Right lobe of liver (tissue), 6 donors: ENCODE results near the gene FIGLA. TPM values are rescaled to one million over a fixed set of nuclear protein-coding genes. Genes with fewer than 3 reads are reported as not detected.

Experiments used
- ATAC-seq, 4 donors: fragments of 200-7000 bp; cut with Tn5 transposase; one replicate each; pipeline ENCODE4 v1.9.1; 2020; ENCODE audit warnings: mild to moderate bottlenecking in 4 of 4, moderate library complexity in 4 of 4
- DNase-seq, 3 donors: peaks; one replicate each; pipeline ENCODE4 v3.0.0-alpha.2; 2020
- H3K27ac ChIP-seq, 3 donors: fragments of 200-600 bp; one replicate each; pipeline ENCODE4 v1.8.0; 2022
- H3K27me3 ChIP-seq, 2 donors: fragments of 200-600 bp; one replicate each; pipeline ENCODE4 v1.8.0; 2022
- H3K36me3 ChIP-seq, 4 donors: fragments of 200-600 bp; sonication (generic) in 1 of 4; one replicate each; pipeline versions ENCODE4 v1.5.1 to v1.8.0; 2017 to 2022; ENCODE audit warnings: control low read depth in 1 of 4
- H3K4me1 ChIP-seq, 4 donors: fragments of 200-600 bp; sonication (generic) in 1 of 4; one replicate each; pipeline versions ENCODE4 v1.5.1 to v1.8.0; 2017 to 2022; ENCODE audit warnings: control low read depth in 1 of 4
- H3K4me3 ChIP-seq, 3 donors: fragments of 200-600 bp; one replicate each; pipeline ENCODE4 v1.8.0; 2022
- H3K9me3 ChIP-seq, 4 donors: fragments of 200-600 bp; sonication (generic) in 1 of 4; one replicate each; pipeline versions ENCODE4 v1.5.1 to v1.8.0; 2017 to 2022; ENCODE audit warnings: control low read depth in 1 of 4
- CTCF ChIP-seq, 4 donors: fragments of 200-600 bp in 3 of 4; fragments of 450-650 bp in 1 of 4; IDR thresholded peaks; one replicate each; pipeline versions ENCODE4 v1.5.1 to v1.8.0; 2016 to 2022; ENCODE audit warnings: antibody characterized with exemption in 4 of 4, mild to moderate bottlenecking in 2 of 4
- POLR2A ChIP-seq: fragments of 450-650 bp; IDR thresholded peaks from one replicate; pipeline ENCODE4 v1.6.1; 2017; ENCODE audit warnings: antibody characterized with exemption, mild to moderate bottlenecking
- WGBS: methylation state at CpG from one replicate; pipeline ENCODE4 v1.1.6; 2018; ENCODE audit warnings: low coverage, low lambda C conversion rate; ENCODE audit not compliant: insufficient coverage; ENCODE audit errors: missing lambda C conversion rate; 5-methylcytosine and 5-hydroxymethylcytosine counted together
- intact Hi-C, 2 donors: fragments of 100-400 bp; cut with DNase I; formaldehyde crosslinking; loops; one replicate each; pipeline versions ENCODE4 v1.11.2 to v1.14.1; 2022
- total RNA-seq, 6 experiments: library from RNA; depleted of rRNA in 2 of 6; stranded (reverse); fragments of >200 nt in 2 of 6; fragmentation: NEBNext Ultra II Directional in 3 of 6; extraction: Animal tissue kit (Norgen Biotek cat#: 25700) in 3 of 6; gene quantifications; one replicate each; pipeline versions ENCODE4 v1.1.0 to v1.2.4, GENCODE V29; 2016 to 2023
- donor health status: DM: no; HTN: yes; CAD: no.
- donor health status: DM: no; HTN: no; CAD: no.
- donor health status: DM: no; HTN: no; CAD: no.
- donor health status: DM: no; HTN: yes; CAD: no.
- donor health status: DM: no; HTN: yes; CAD: no.

The FIGLA gene
- total RNA-seq, 6 experiments from 2014 or later: not detected

- no peaks in the 10 kb centered on the region for H3K27me3 ChIP-seq
- no peak for TF ChIP-seq POLR2A
- TF ChIP-seq CTCF (IDR thresholded peaks at IDR 0.05): no peak
- no peaks in the 10 kb centered on the region for H3K4me1 ChIP-seq
- no peaks in the 10 kb centered on the region for H3K9me3 ChIP-seq
- H3K36me3 ChIP-seq: no peaks in the 10 kb centered on the region
- 9% methylated on average over 1 of the region's 1 CpG for WGBS
- no peak for ATAC-seq
- intact Hi-C loops: no loop called here
- no peak overlapping the region for H3K4me3 ChIP-seq
- no peak overlapping the region for H3K27ac ChIP-seq
- DNase-seq: no peak
These were observed 42.2 kb downstream of the FIGLA start for GRCh38 chr2:70748002-70748784.

- no peaks in the 10 kb centered on the region for H3K4me1 ChIP-seq
- ATAC-seq (no peak), DNase-seq (no peak)
- no peaks in the 10 kb centered on the region for H3K36me3 ChIP-seq
- TF ChIP-seq CTCF (IDR thresholded peaks at IDR 0.05) (no peak), POLR2A (no peak)
- no peak overlapping the region for H3K4me3 ChIP-seq
- H3K27ac ChIP-seq: no peak overlapping the region
- intact Hi-C loops: no loop called here
- no peaks in the 10 kb centered on the region for H3K27me3 ChIP-seq
- H3K9me3 ChIP-seq: no peaks in the 10 kb centered on the region
- WGBS: 86% methylated on average over 2 of the region's 3 CpGs
These were observed 43.2 kb downstream of the FIGLA start for GRCh38 chr2:70747284-70747683.

DNA sequence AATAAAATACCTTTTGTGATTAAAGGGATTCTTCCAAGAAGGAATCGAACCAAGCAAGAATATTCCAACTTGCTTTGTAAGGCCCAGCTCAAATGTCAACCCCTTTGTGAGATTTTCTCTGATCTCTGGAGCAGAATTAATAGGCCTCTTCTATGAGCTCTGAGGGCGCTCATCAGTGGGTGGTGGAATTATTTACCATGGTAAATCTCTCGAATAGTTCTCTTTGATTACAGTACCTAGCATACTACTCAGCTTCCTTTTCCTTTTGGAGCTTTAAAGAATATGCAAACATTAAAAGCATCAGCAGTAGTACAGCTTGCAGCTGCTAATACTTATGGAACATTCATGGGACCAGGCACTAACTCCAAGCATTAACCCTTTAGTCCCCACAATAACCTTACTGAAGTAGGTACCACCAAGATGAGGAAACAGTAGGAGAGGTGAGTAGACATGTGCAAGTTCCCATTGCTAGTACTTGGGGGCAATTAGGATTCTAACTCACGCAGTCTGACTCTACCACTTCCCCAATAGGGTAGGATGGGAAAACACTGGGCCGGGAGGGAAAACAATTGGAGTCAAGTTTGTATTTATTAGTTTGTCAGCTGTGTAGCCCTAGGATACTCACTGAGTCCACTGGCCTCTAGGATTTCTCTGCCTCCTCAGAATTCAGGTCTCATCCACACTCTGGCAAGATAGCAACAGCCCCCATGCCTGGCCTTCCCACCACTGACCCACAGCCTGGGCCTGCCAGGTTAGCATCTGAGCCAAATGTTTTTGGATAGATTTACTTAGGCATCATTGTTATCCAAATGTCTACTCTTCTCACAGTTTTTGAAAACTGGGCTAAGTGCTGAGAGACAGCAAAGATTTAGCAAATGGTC lies 44.1 kb downstream of the FIGLA start:
- no peaks in the 10 kb centered on the region for H3K27me3 ChIP-seq
- no peak overlapping the region for H3K27ac ChIP-seq
- no peak overlapping the region for H3K4me3 ChIP-seq
- H3K9me3 ChIP-seq: no peaks in the 10 kb centered on the region
- DNase-seq: no peak
- intact Hi-C loops: no loop called here
- TF ChIP-seq POLR2A (no peak), CTCF (IDR thresholded peaks at IDR 0.05) (no peak)
- no peaks in the 10 kb centered on the region for H3K4me1 ChIP-seq
- ATAC-seq: no peak
- H3K36me3 ChIP-seq: no peaks in the 10 kb centered on the region
- WGBS: 55% methylated on average over 5 of the region's 5 CpGs

DNA sequence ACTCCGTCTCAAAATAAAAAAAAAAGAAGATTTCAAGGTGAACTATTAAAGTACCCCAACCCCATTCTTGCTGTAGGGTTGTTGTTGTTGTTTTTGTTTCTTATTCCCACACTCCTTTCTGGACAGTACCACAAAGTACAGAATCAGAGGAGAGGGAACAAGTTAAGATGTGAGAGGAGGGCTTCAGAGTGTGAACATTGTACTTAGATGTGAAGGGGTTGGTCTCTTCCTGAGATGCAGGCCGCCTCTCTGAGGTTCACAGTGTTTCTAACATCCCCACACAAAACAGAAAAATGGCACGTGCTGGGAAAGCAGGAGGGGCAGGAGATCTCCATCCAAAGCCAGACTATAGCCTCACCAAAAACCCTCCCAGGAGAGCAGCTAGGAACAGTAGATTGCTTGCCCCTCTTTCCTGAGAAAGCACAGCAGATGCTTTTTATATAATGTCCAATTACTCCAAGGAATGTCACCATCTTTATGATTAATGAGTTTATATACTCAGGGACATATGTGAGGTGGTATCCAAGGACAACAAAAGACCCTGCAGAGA lies 45.1 kb downstream of the FIGLA start:
- H3K4me3 ChIP-seq: no peak overlapping the region
- no peak overlapping the region for H3K27ac ChIP-seq
- no peaks in the 10 kb centered on the region for H3K36me3 ChIP-seq
- DNase-seq (no peak), ATAC-seq (no peak)
- WGBS: 60% methylated on average over 3 of the region's 3 CpGs
- intact Hi-C loops: no loop called here
- TF ChIP-seq POLR2A: no peak
- no peak for TF ChIP-seq CTCF (IDR thresholded peaks at IDR 0.05)
- no peaks in the 10 kb centered on the region for H3K27me3 ChIP-seq
- H3K4me1 ChIP-seq: no peaks in the 10 kb centered on the region
- H3K9me3 ChIP-seq: no peaks in the 10 kb centered on the region
